Ramos (cell line): Measurements from ENCODE around the gene DGUOK.
"Not testable (repeated sequence)": the region's sequence is repeated elsewhere in the genome, so short reads cannot be mapped to it uniquely, and the experiment has no call there.

ENCODE experiments used
- in situ Hi-C: fragments of 300-500 bp; cut with MboI; formaldehyde crosslinking; loops from one replicate; pipeline ENCODE4 v1.14.3; 2022; ENCODE audit warnings: low sequenced_read_pairs; ENCODE audit not compliant: unreplicated experiment

The DGUOK gene

GRCh38 chr2:73926493-73927327 lies at the start of gene DGUOK:
Gene DGUOK (plus strand): TSS chr2:73926880. CDS start chr2:73926911, 31 bp downstream.
- in situ Hi-C loops: no loop called here

- in situ Hi-C loops: no loop called here
Measured at GRCh38 chr2:73877071-73877802, 49.4 kb upstream of the DGUOK start.

- in situ Hi-C loops: not testable (repeated sequence)
Measured at GRCh38 chr2:73877984-73878383, 48.7 kb upstream of the DGUOK start.

- in situ Hi-C loops: no loop called here
Measured at GRCh38 chr2:73885406-73885805, 41.3 kb upstream of the DGUOK start.

- in situ Hi-C loops: no loop called here
Measured at GRCh38 chr2:73886357-73886756, 40.3 kb upstream of the DGUOK start.

- in situ Hi-C loops: not testable (repeated sequence)
Measured at GRCh38 chr2:73887596-73888353, 38.9 kb upstream of the DGUOK start.

- in situ Hi-C loops: no loop called here
Measured at GRCh38 chr2:73888388-73888787, 38.3 kb upstream of the DGUOK start.

- in situ Hi-C loops: no loop called here
Measured at GRCh38 chr2:73889206-73889605, 37.5 kb upstream of the DGUOK start.

- in situ Hi-C loops: no loop called here
Measured at GRCh38 chr2:73890301-73891092, 36.2 kb upstream of the DGUOK start.

- in situ Hi-C loops: no loop called here
Measured at GRCh38 chr2:73891276-73891901, 35.3 kb upstream of the DGUOK start.

GRCh38 chr2:73892631-73893329 lies 33.9 kb upstream of the DGUOK start, which contains the start of gene ACTG2:
Gene ACTG2 (plus strand): TSS chr2:73893008. CDS start chr2:73901312, 8,304 bp downstream.
- in situ Hi-C loops: no loop called here

- in situ Hi-C loops: no loop called here
Measured at GRCh38 chr2:73893764-73894474, 32.8 kb upstream of the DGUOK start.

- in situ Hi-C loops: no loop called here
Measured at GRCh38 chr2:73894475-73894850, 32.2 kb upstream of the DGUOK start.

GRCh38 chr2:73894877-73895276 lies 31.8 kb upstream of the DGUOK start:
- in situ Hi-C loops: no loop called here

GRCh38 chr2:73895473-73895872 lies 31.2 kb upstream of the DGUOK start:
- in situ Hi-C loops: no loop called here

- in situ Hi-C loops: no loop called here
Measured at GRCh38 chr2:73896362-73897239, 30.1 kb upstream of the DGUOK start.

GRCh38 chr2:73897240-73897583 lies 29.5 kb upstream of the DGUOK start:
- in situ Hi-C loops: no loop called here
